GM23248 (cell line): ENCODE measurements around the gene FTO. TPM values are rescaled to one million over a fixed set of nuclear protein-coding genes. Genes with fewer than 3 reads are reported as not detected.

ENCODE experiments used
- DNase-seq: peaks from one replicate; pipeline ENCODE4 v3.0.0-alpha.2; 2015
- H2AFZ ChIP-seq: fragments of 200-600 bp; sonication (generic); 2 replicates; pipeline ENCODE4 v1.6.1; 2016; ENCODE audit warnings: antibody characterized with exemption
- H3F3A ChIP-seq: fragments of 200-600 bp; sonication (generic); 2 replicates; pipeline ENCODE4 v1.6.1; 2016; ENCODE audit warnings: mild to moderate bottlenecking, antibody characterized with exemption, mixed run types; ENCODE audit not compliant: insufficient read depth
- H3K27ac ChIP-seq: fragments of 200-600 bp; sonication (generic); 2 replicates; pipeline ENCODE4 v1.5.1; 2016; ENCODE audit warnings: mild to moderate bottlenecking
- H3K27me3 ChIP-seq: fragments of 200-600 bp; sonication (generic); replicated peaks from 2 replicates; pipeline ENCODE4 v1.6.1; 2016; ENCODE audit warnings: mild to moderate bottlenecking; ENCODE audit not compliant: insufficient read depth
- H3K36me3 ChIP-seq: fragments of 200-600 bp; sonication (generic); 2 replicates; pipeline ENCODE4 v1.6.1; 2016; ENCODE audit warnings: low read depth, mild to moderate bottlenecking
- H3K4me1 ChIP-seq: fragments of 200-600 bp; sonication (generic); 2 replicates; pipeline ENCODE4 v1.6.1; 2016; ENCODE audit warnings: mild to moderate bottlenecking; ENCODE audit not compliant: insufficient read depth
- H3K4me2 ChIP-seq: fragments of 200-600 bp; sonication (generic); one replicate; pipeline ENCODE4 v1.6.1; 2016; ENCODE audit warnings: mild to moderate bottlenecking; ENCODE audit not compliant: unreplicated experiment
- H3K4me3 ChIP-seq: fragments of 200-600 bp; sonication (generic); 2 replicates; pipeline ENCODE4 v1.5.1; 2016; ENCODE audit warnings: mild to moderate bottlenecking
- H3K79me2 ChIP-seq: fragments of 200-600 bp; sonication (generic); 2 replicates; pipeline ENCODE4 v1.6.1; 2016; ENCODE audit warnings: mild to moderate bottlenecking; ENCODE audit not compliant: insufficient read depth
- H3K9ac ChIP-seq: fragments of 200-600 bp; sonication (generic); 2 replicates; pipeline ENCODE4 v1.6.1; 2016; ENCODE audit warnings: mild to moderate bottlenecking
- H3K9me2 ChIP-seq: fragments of 200-600 bp; sonication (generic); 2 replicates; pipeline ENCODE4 v1.6.1; 2016; ENCODE audit warnings: mixed run types, mild to moderate bottlenecking, moderate library complexity; ENCODE audit not compliant: insufficient read depth
- H3K9me3 ChIP-seq: fragments of 200-600 bp; sonication (generic); one replicate; pipeline ENCODE4 v1.6.1; 2017; ENCODE audit warnings: low read depth
- H4K20me1 ChIP-seq: fragments of 200-600 bp; sonication (generic); 2 replicates; pipeline ENCODE4 v1.6.0; 2016; ENCODE audit not compliant: insufficient read depth
- EZH2 ChIP-seq: fragments of 200-600 bp; sonication (generic); IDR thresholded peaks from 2 replicates; pipeline ENCODE4 v1.6.1; 2018; ENCODE audit warnings: antibody characterized with exemption, mild to moderate bottlenecking; ENCODE audit not compliant: insufficient read depth, poor library complexity, severe bottlenecking
- EZH2phosphoT487 ChIP-seq: fragments of 200-600 bp; sonication (generic); IDR thresholded peaks from 2 replicates; pipeline ENCODE4 v1.6.1; 2018; ENCODE audit warnings: antibody characterized with exemption, moderate library complexity, mild to moderate bottlenecking, low read depth; ENCODE audit not compliant: insufficient read depth
- WGBS, 2 experiments: methylation state at CpG; one replicate each; pipeline ENCODE4 v1.1.6; 2015 to 2017; ENCODE audit warnings: low lambda C conversion rate in 2 of 2, low coverage in 1 of 2; ENCODE audit errors: missing lambda C conversion rate in 2 of 2; 5-methylcytosine and 5-hydroxymethylcytosine counted together
- in situ Hi-C: fragments of 300-500 bp; cut with MboI; formaldehyde crosslinking; loops from 2 replicates; pipeline ENCODE4 v1.15.0; 2020
- polyA plus RNA-seq: library from polyadenylated mRNA; unstranded; fragments of >200 nt; fragmentation: Nextera tagmentation; extraction: Ambion mirVana; gene quantifications from 2 replicates; pipeline ENCODE4 v1.2.1, GENCODE V29; 2016
- total RNA-seq: library from RNA; depleted of rRNA; stranded (reverse); fragments of >200 nt; shearing (Covaris generic); gene quantifications from 2 replicates; pipeline ENCODE4 v1.2.3, GENCODE V29; 2014

Gene FTO
- total and polyA plus RNA-seq, 2 experiments from 2014 or later: 85.3 to 99.2 TPM

- Histone ChIP-seq H3K36me3 (no peaks in the 10 kb centered on the region), H2AFZ (no peak overlapping the region), H3K9me3 (no peaks in the 10 kb centered on the region), H3K4me1 (peaks cover 18% of the 10 kb centered on the region), H3F3A (peaks cover 5% of the 10 kb centered on the region; the same call in 1 of the 2 replicates), H3K9ac (no peak overlapping the region), H3K79me2 (peaks cover 98% of the 10 kb centered on the region), H3K4me2 (peak overlapping the region; percentile 16), H3K27ac (no peak overlapping the region), H4K20me1 (no peaks in the 10 kb centered on the region; the same call in 1 of the 2 replicates), H3K9me2 (no peaks in the 10 kb centered on the region), H3K4me3 (no peak overlapping the region), H3K27me3 (no peaks in the 10 kb centered on the region)
- 47 to 57% methylated on average over 4 of the region's 4 CpGs for WGBS, 2 experiments
- DNase-seq: peak; percentile 56
- in situ Hi-C loops: loop anchor here (10.0 kb wide), 1 partner anchor 1173 kb away; the partner anchor contains the start of gene IRX5
- TF ChIP-seq EZH2 (no peak), EZH2phosphoT487 (no peak)
Measured at GRCh38 chr16:53761962-53762703, 58.2 kb downstream of the FTO start.

GRCh38 chr16:53766304-53767016, 62.5 kb downstream of the FTO start:
- H3K9me2 ChIP-seq: no peaks in the 10 kb centered on the region
- WGBS, 2 experiments: 73 to 77% methylated on average over 10 of the region's 10 CpGs
- no peaks in the 10 kb centered on the region for H3K36me3 ChIP-seq
- H3K4me1 ChIP-seq: peaks cover 56% of the 10 kb centered on the region
- no peaks in the 10 kb centered on the region; the same call in 1 of the 2 replicates for H4K20me1 ChIP-seq
- H3K4me3 ChIP-seq: no peak overlapping the region
- in situ Hi-C loops: loop anchor here (10.0 kb wide), 1 partner anchor 1168 kb away; the partner anchor contains the start of gene IRX5
- H3K27me3 ChIP-seq: no peaks in the 10 kb centered on the region
- TF ChIP-seq EZH2phosphoT487 (no peak), EZH2 (no peak)
- no peak overlapping the region for H2AFZ ChIP-seq
- H3K79me2 ChIP-seq: peaks cover 89% of the 10 kb centered on the region
- H3K9me3 ChIP-seq: no peaks in the 10 kb centered on the region
- DNase-seq: peak; percentile 80
- H3F3A ChIP-seq: peaks cover 39% of the 10 kb centered on the region
- peak overlapping the region; percentile 55 for H3K27ac ChIP-seq
- no peak overlapping the region for H3K4me2 ChIP-seq
- H3K9ac ChIP-seq: no peak overlapping the region

- peaks cover 86% of the 10 kb centered on the region for H3K79me2 ChIP-seq
- DNase-seq: peak; percentile 49
- TF ChIP-seq EZH2 (no peak), EZH2phosphoT487 (no peak)
- H3K27ac ChIP-seq: peak overlapping the region; percentile 81
- H2AFZ ChIP-seq: no peak overlapping the region
- H3F3A ChIP-seq: peaks cover 43% of the 10 kb centered on the region
- peak overlapping the region; percentile 34; the same call in 1 of the 2 replicates for H3K4me3 ChIP-seq
- H3K9ac ChIP-seq: peak overlapping the region; percentile 19; the same call in 1 of the 2 replicates
- H3K9me2 ChIP-seq: no peaks in the 10 kb centered on the region
- no peaks in the 10 kb centered on the region for H3K27me3 ChIP-seq
- 19% methylated on average over 4 of the region's 4 CpGs for WGBS, 2 experiments
- no peaks in the 10 kb centered on the region for H3K9me3 ChIP-seq
- H3K4me2 ChIP-seq: peak overlapping the region; percentile 58
- no peaks in the 10 kb centered on the region for H4K20me1 ChIP-seq
- in situ Hi-C loops: loop anchor here (10.0 kb wide), 1 partner anchor 1167 kb away; the partner anchor contains the start of gene IRX5
- peaks cover 60% of the 10 kb centered on the region for H3K4me1 ChIP-seq
- no peaks in the 10 kb centered on the region for H3K36me3 ChIP-seq
Measured at GRCh38 chr16:53768167-53768566, 64.2 kb downstream of the FTO start.

GRCh38 chr16:53768593-53768992, 64.6 kb downstream of the FTO start:
- Histone ChIP-seq H3K4me2 (peak overlapping the region; percentile 58), H3K27me3 (no peaks in the 10 kb centered on the region), H4K20me1 (no peaks in the 10 kb centered on the region), H3K36me3 (no peaks in the 10 kb centered on the region), H2AFZ (no peak overlapping the region), H3K9me2 (no peaks in the 10 kb centered on the region), H3F3A (peaks cover 46% of the 10 kb centered on the region), H3K9ac (peak overlapping the region; percentile 57), H3K4me3 (peak overlapping the region; percentile 34; the same call in 1 of the 2 replicates), H3K27ac (peak overlapping the region; percentile 81), H3K79me2 (peaks cover 85% of the 10 kb centered on the region), H3K4me1 (peaks cover 64% of the 10 kb centered on the region), H3K9me3 (no peaks in the 10 kb centered on the region)
- DNase-seq: peak; percentile 91
- peak; percentile 95 for TF ChIP-seq EZH2phosphoT487
- TF ChIP-seq EZH2: no peak
- WGBS, 2 experiments: 0% methylated on average over 1 of the region's 1 CpG
- in situ Hi-C loops: loop anchor here (10.0 kb wide), 1 partner anchor 1166 kb away; the partner anchor contains the start of gene IRX5
